CD14-positive monocyte (primary cell): ENCODE data around the gene B3GALNT1. TPM values are rescaled to one million over a fixed set of nuclear protein-coding genes. Genes with fewer than 3 reads are reported as not detected.

ENCODE experiments used
- DNase-seq, 3 donors: peaks; one replicate each; pipeline ENCODE4 v3.0.0-alpha.2; 2011 to 2022
- H2AFZ ChIP-seq: 2 replicates; pipeline ENCODE4 v1.6.0; 2012; ENCODE audit warnings: mild to moderate bottlenecking, low read depth, low read length, inconsistent platforms; ENCODE audit not compliant: insufficient read depth, poor library complexity, severe bottlenecking
- H3K27ac ChIP-seq, 2 donors: 1 replicate in 1 of 2; 2 replicates in 1 of 2; pipeline ENCODE4 v1.5.1; 2012 to 2013; ENCODE audit warnings: low read length in 2 of 2, control low read depth in 1 of 2, inconsistent platforms in 1 of 2, low read depth in 1 of 2, mild to moderate bottlenecking in 1 of 2
- H3K27me3 ChIP-seq, 2 donors: one replicate each; pipeline versions ENCODE4 v1.6.0 to v1.6.1; 2011 to 2013; ENCODE audit warnings: low read length in 2 of 2; ENCODE audit not compliant: control insufficient read depth in 2 of 2, insufficient read depth in 2 of 2
- H3K36me3 ChIP-seq, 2 donors: replicated peaks in 1 of 2; 1 replicate in 1 of 2; 2 replicates in 1 of 2; pipeline versions ENCODE4 v1.5.1 to v1.6.1; 2012 to 2013; ENCODE audit warnings: low read length in 2 of 2, control low read depth in 1 of 2, inconsistent platforms in 1 of 2, mild to moderate bottlenecking in 1 of 2; ENCODE audit not compliant: insufficient read depth in 2 of 2, control insufficient read depth in 1 of 2
- H3K4me1 ChIP-seq, 2 donors: 1 replicate in 1 of 2; 2 replicates in 1 of 2; pipeline versions ENCODE4 v1.5.1 to v1.6.1; 2012 to 2013; ENCODE audit warnings: low read length in 2 of 2, control low read depth in 1 of 2, inconsistent platforms in 1 of 2, mild to moderate bottlenecking in 1 of 2, moderate library complexity in 1 of 2; ENCODE audit not compliant: insufficient read depth in 2 of 2, control insufficient read depth in 1 of 2
- H3K4me2 ChIP-seq: replicated peaks from 2 replicates; pipeline ENCODE3; 2012; ENCODE audit warnings: low read length, moderate library complexity, mild to moderate bottlenecking; ENCODE audit not compliant: poor library complexity, severe bottlenecking; ENCODE audit errors: extremely low read depth
- H3K4me3 ChIP-seq, 3 experiments: fragments of 200-600 bp in 1 of 3; sonication (generic) in 1 of 3; replicated peaks in 1 of 3; 1 replicate in 2 of 3; 2 replicates in 1 of 3; pipeline ENCODE4 v1.5.1; 2011 to 2013; ENCODE audit warnings: low read length in 3 of 3, mild to moderate bottlenecking in 3 of 3, control low read depth in 2 of 3, low read depth in 2 of 3, inconsistent platforms in 1 of 3, moderate library complexity in 1 of 3
- H3K79me2 ChIP-seq: 2 replicates; pipeline ENCODE4 v1.6.0; 2012; ENCODE audit warnings: mild to moderate bottlenecking, control low read depth, inconsistent platforms, low read length, moderate library complexity; ENCODE audit not compliant: insufficient read depth
- H3K9ac ChIP-seq: 2 replicates; pipeline ENCODE4 v1.6.0; 2017; ENCODE audit warnings: low read length, mild to moderate bottlenecking; ENCODE audit not compliant: insufficient read depth, poor library complexity, severe bottlenecking
- H3K9me3 ChIP-seq, 2 donors: replicated peaks in 1 of 2; 1 replicate in 1 of 2; 2 replicates in 1 of 2; pipeline versions ENCODE4 v1.5.1 to v1.6.1; 2012 to 2013; ENCODE audit warnings: low read length in 2 of 2, control low read depth in 1 of 2; ENCODE audit not compliant: control insufficient read depth in 1 of 2, insufficient read depth in 1 of 2
- H4K20me1 ChIP-seq: 2 replicates; pipeline ENCODE4 v1.6.0; 2012; ENCODE audit warnings: mild to moderate bottlenecking, low read length, control low read depth, moderate library complexity; ENCODE audit not compliant: insufficient read depth
- H3K27ac Mint-ChIP-seq, 7 donors: one replicate each; pipeline ENCODE4 v1.8.0; 2020; ENCODE audit warnings: mild to moderate bottlenecking in 7 of 7, mixed read lengths in 7 of 7, moderate library complexity in 6 of 7, inconsistent platforms in 2 of 7
- H3K27me3 Mint-ChIP-seq, 3 donors: one replicate each; pipeline ENCODE4 v1.8.0; 2021 to 2022; ENCODE audit warnings: low read depth in 3 of 3, mild to moderate bottlenecking in 3 of 3, mixed read lengths in 3 of 3, moderate library complexity in 3 of 3, inconsistent platforms in 1 of 3
- H3K36me3 Mint-ChIP-seq, 2 donors: one replicate each; pipeline ENCODE4 v1.8.0; 2020; ENCODE audit warnings: mixed read lengths in 2 of 2, inconsistent platforms in 1 of 2, mild to moderate bottlenecking in 1 of 2
- H3K4me1 Mint-ChIP-seq: one replicate; pipeline ENCODE4 v1.8.0; 2020; ENCODE audit warnings: mild to moderate bottlenecking, mixed read lengths
- H3K4me3 Mint-ChIP-seq, 2 donors: one replicate each; pipeline ENCODE4 v1.8.0; 2020; ENCODE audit warnings: mild to moderate bottlenecking in 2 of 2, mixed read lengths in 2 of 2, moderate library complexity in 1 of 2
- H3K9me3 Mint-ChIP-seq, 7 donors: one replicate each; pipeline ENCODE4 v1.8.0; 2020 to 2022; ENCODE audit warnings: mixed read lengths in 7 of 7, mild to moderate bottlenecking in 6 of 7, moderate library complexity in 6 of 7, inconsistent platforms in 2 of 7
- WGBS: methylation state at CpG from one replicate; pipeline ENCODE4 v1.1.5; 2013; ENCODE audit warnings: missing lambda C conversion rate; ENCODE audit not compliant: insufficient coverage; 5-methylcytosine and 5-hydroxymethylcytosine counted together
- intact Hi-C, 2 donors: fragments of 100-400 bp; cut with micrococcal nuclease; formaldehyde crosslinking; loops; one replicate each; pipeline versions ENCODE4 v1.15.0 to v1.15.1; 2023
- polyA plus RNA-seq, 3 donors: library from polyadenylated mRNA; depleted of rRNA in 1 of 3; unstranded in 2 of 3; stranded (reverse) in 1 of 3; fragments of 300-500 nt in 2 of 3; fragments of >200 nt in 1 of 3; fragmentation: Illumina TruSeq in 2 of 3; gene quantifications; 1 replicate in 2 of 3; 2 replicates in 1 of 3; pipeline ENCODE4 v1.2.3, GENCODE V29; 2012 to 2021
- TF ChIP-seq, protein P1 (sequence below): fragments of 200-600 bp; IDR thresholded peaks from one replicate; pipeline ENCODE4 v1.8.0; 2022; ENCODE audit warnings: antibody characterized with exemption, mild to moderate bottlenecking

The B3GALNT1 gene
- polyA plus RNA-seq, 3 donors = 0.09 to 0.41 (median 0.16) TPM

DNA sequence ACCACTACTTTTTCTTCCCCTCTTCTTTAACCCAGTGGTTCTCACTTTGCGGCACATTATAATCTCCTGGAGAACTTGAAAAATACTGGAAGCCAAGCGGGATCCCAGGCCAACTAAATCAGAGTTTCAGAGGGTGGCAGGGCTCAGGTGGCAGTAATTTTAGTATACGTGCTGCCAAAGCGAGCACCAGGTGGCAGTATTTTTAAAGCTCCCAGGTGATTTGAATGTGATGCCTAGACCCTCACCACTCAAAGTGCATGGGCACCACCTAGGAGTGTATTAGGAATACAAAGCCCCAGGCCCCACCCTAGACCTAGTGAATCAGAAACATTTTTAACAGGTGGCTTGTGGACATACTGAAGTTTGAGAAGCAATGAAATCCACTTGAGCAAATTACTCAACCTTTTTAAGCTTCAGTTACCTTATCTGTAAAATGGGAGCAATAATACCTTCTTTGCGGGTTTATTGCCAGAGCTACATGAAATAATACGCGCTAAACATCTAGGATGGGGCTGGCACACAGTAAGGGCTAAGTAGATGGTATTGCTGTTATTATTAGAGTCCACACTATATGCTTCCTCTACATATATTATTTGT is 8.3 kb downstream of the B3GALNT1 start:
- Histone ChIP-seq H3K9me3 (no peaks in the 10 kb centered on the region), H3K27me3 (no peaks in the 10 kb centered on the region), H3K27ac (no peak overlapping the region), H3K4me3 (no peak overlapping the region), H3K36me3 (no peaks in the 10 kb centered on the region), H3K9ac (no peak overlapping the region), H4K20me1 (no peaks in the 10 kb centered on the region), H3K4me1 (no peaks in the 10 kb centered on the region), H3K4me2 (no peak overlapping the region), H2AFZ (no peak overlapping the region), H3K79me2 (no peaks in the 10 kb centered on the region)
- no peak for DNase-seq
- Mint-ChIP-seq H3K4me3 (no peak overlapping the region), H3K27me3 (peaks cover 0 to 1% (median 0%) of the 10 kb centered on the region in 3 donors), H3K36me3 (peaks cover 0 to 3% of the 10 kb centered on the region in 2 donors), H3K27ac (no peak overlapping the region), H3K9me3 (no peaks in the 10 kb centered on the region), H3K4me1 (peaks cover 2% of the 10 kb centered on the region)
- TF ChIP-seq, protein P1, sequence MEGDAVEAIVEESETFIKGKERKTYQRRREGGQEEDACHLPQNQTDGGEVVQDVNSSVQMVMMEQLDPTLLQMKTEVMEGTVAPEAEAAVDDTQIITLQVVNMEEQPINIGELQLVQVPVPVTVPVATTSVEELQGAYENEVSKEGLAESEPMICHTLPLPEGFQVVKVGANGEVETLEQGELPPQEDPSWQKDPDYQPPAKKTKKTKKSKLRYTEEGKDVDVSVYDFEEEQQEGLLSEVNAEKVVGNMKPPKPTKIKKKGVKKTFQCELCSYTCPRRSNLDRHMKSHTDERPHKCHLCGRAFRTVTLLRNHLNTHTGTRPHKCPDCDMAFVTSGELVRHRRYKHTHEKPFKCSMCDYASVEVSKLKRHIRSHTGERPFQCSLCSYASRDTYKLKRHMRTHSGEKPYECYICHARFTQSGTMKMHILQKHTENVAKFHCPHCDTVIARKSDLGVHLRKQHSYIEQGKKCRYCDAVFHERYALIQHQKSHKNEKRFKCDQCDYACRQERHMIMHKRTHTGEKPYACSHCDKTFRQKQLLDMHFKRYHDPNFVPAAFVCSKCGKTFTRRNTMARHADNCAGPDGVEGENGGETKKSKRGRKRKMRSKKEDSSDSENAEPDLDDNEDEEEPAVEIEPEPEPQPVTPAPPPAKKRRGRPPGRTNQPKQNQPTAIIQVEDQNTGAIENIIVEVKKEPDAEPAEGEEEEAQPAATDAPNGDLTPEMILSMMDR = no peak
- intact Hi-C loops = no loop called here
- WGBS = 100% methylated on average over 3 of the region's 7 CpGs

DNA sequence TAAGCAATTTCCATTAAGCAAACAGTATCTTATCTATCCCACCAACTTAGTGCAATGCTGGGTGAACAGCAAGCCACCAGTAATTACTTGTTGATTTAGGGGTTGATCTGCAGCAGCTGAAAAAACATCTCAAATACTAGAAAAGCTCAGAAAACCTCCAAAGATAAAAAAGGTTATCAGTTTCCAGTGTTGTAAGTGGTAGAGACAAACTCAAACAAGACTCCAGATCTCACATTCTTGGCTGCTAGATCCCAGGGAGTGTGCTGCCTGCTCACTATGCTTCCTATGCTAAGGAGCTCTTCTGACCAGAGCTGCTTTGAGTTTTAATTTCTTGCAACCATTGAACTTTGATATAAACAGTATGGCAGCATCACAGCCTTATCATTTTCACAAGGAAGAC is 11.3 kb downstream of the B3GALNT1 start:
- no peaks in the 10 kb centered on the region for H3K9me3 Mint-ChIP-seq
- intact Hi-C loops = no loop called here
- H2AFZ ChIP-seq = no peak overlapping the region
- no peaks in the 10 kb centered on the region for H3K36me3 Mint-ChIP-seq
- H3K9me3 ChIP-seq = no peaks in the 10 kb centered on the region
- H3K4me2 ChIP-seq = no peak overlapping the region
- no peak overlapping the region for H3K4me3 Mint-ChIP-seq
- H3K4me3 ChIP-seq = no peak overlapping the region
- no peaks in the 10 kb centered on the region for H3K79me2 ChIP-seq
- H3K4me1 ChIP-seq = no peaks in the 10 kb centered on the region
- no peaks in the 10 kb centered on the region for H3K27me3 ChIP-seq
- H4K20me1 ChIP-seq = no peaks in the 10 kb centered on the region
- H3K36me3 ChIP-seq = no peaks in the 10 kb centered on the region
- H3K4me1 Mint-ChIP-seq = peaks cover 2% of the 10 kb centered on the region
- no peak overlapping the region for H3K27ac Mint-ChIP-seq
- no peak for DNase-seq
- TF ChIP-seq, protein P1 = no peak
- peaks cover 0 to 1% (median 1%) of the 10 kb centered on the region in 3 donors for H3K27me3 Mint-ChIP-seq
- no peak overlapping the region for H3K27ac ChIP-seq
- H3K9ac ChIP-seq = no peak overlapping the region
